EL (cell line): ENCODE data around the gene AP2B1.

ENCODE experiments used
- DNase-seq: peaks from one replicate; pipeline ENCODE4 v3.0.0-alpha.2; 2016

Gene AP2B1

DNA sequence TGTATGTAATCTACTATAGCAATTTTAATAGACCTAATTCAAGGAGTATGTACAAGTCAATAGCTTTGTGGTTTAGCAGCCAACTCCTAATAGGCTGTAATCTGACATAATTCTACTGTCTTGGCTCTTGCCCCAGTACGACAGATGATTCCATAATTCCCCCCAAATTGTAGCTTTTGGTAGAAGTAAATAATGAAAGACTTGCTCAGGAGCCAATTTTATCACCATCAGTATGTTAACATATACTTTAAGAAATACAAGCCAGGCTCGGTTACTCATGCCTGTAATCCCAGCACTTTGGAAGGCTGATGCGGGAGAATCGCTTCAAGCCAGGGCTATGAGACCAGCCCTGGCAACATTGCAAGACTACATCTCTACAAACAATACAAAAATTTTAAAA, 53.9 kb downstream of the AP2B1 start:
- no peak for DNase-seq

- peak; percentile 3 for DNase-seq
Measured at GRCh38 chr17:35645923-35646322, 58.8 kb downstream of the AP2B1 start.

DNA sequence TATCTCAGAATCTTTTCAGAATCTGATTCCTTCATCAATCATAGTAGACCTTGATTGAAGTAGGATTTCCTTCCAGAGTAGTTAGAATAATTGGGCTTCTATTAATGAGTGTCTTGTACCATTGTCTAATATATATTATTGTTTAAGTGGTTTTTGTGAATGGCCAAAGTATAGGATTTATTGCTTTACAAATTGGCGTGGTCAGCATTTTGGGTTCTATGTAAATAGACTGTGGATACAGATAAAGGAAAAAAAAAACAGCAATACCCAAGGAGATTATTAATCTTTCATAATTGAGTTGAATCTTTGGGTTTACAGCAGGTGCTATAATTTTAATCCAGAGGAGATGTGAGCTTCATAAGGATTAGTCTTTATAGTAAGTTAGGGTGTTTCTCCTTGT, 64.3 kb downstream of the AP2B1 start:
- DNase-seq = no peak

DNA sequence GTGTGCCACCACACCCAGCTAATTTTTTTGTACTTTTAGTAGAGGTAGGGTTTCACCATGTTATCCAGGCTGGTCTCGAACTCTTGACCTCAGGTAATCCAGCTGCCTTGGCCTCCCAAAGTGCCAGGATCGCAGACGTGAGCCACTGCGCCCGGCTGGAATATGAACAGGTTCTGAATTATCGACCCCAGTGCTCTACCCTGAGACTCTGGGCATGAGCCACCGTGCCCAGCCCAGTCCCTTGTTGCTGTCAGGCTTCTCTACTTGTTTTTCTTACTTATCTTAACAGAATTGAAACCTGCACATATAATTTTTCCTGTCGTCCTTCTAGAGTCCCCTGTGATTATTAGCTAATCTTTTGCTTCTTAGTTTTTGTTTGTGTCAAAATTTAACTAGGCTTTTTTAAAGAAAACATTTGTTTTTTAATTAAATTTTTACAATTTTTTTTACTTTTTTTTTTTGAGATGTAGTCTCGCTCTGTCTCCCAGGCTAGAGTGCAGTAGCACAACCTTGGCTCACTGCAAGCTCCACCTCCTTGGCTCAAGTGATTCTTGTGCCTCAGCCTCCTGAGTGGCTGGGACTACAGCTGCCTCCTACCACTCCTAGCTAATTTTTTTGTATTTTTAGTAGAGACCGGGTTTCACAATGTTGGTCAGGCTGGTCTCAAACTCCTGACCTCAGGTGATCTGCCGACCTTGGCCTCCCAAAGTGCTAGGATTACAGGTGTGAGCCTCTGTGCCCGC, 66.7 kb downstream of the AP2B1 start:
- DNase-seq = no peak

DNA sequence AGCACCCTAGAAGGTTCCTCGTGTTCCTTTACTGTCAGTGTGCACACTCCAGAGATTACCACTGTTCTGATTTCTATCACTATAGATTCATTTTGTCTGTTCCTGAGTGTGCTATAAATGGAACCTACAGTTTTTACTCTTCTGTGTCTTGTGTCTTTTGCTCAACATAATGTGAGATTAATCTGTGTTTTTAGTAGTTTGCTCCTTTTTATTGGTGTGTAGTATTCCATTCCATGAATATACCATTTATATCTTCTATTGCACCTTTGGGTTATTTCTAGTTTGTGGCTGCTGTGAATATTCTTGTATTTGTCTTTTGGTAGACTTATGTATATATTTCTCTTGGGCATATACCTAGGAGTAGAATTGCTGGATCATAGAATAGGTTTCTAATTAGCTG, 68.2 kb downstream of the AP2B1 start:
- DNase-seq = no peak

- DNase-seq = no peak
Measured at GRCh38 chr17:35660902-35661301, 73.8 kb downstream of the AP2B1 start.

DNA sequence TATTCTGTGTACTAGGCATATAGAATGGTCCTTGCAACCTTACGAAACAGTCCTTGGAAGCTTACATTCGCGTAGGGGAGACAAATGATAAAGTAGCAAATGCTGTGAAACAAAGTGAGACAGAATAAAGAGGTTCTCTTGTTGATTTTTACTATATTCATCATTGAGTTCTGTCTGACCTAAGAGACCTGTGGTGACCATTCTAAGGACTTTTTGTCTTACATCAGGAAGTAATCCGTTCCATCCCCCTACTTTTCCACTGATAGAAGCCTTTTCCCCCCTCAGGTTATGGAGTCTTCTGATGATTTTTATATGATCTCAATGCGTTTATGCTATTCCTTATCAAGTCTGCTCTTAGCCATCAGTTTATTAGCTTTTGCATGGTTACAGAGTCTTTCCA, 77.6 kb downstream of the AP2B1 start:
- DNase-seq = no peak

- DNase-seq = no peak
Measured at GRCh38 chr17:35665662-35666061, 78.5 kb downstream of the AP2B1 start.

- no peak for DNase-seq
Measured at GRCh38 chr17:35666070-35666469, 78.9 kb downstream of the AP2B1 start.

GRCh38 chr17:35666967-35667532, 79.9 kb downstream of the AP2B1 start:
- peak; percentile 2 for DNase-seq

DNA sequence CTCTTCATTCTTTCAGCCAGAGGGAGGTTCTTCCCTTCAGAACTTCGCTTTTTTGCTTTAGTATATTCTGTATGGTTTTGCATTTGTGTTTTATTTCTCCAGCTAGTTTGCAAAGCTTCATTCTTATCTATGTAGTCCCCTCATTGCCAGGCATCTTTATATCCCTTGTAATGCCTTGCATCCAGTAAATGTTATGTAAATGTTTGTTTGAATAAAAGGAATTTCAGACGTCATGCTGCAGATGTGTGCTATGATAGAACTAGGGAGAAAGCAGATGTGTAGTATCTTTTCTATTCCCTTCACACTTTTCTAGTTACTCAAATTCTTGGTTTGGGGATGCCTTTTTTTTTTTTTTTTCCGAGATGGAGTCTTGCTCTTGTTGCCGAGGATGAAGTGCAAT, 81.7 kb downstream of the AP2B1 start:
- no peak for DNase-seq

- DNase-seq = no peak
Measured at GRCh38 chr17:35674552-35674951, 87.4 kb downstream of the AP2B1 start.

DNA sequence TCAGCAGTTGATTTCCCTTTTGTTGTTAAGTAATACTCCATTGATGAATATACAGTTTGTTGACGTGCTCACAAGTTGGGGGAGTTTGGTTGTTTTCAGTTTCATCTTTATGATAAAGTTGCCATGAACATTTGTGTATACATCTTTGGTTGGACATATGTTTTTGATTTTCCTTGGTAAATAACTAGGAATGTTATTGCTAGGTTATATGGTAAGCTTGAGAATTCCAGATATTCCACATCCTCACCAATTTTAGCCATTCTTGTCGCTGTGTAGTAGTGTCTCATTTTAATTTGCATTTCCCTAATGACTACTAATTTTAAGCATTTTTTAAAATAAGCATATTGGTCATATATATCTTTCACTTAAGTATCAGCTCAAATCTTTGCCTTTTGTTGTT, 89.3 kb downstream of the AP2B1 start:
- DNase-seq = no peak

- peak; percentile 2 for DNase-seq
Measured at GRCh38 chr17:35679007-35679682, 92.0 kb downstream of the AP2B1 start.

DNA sequence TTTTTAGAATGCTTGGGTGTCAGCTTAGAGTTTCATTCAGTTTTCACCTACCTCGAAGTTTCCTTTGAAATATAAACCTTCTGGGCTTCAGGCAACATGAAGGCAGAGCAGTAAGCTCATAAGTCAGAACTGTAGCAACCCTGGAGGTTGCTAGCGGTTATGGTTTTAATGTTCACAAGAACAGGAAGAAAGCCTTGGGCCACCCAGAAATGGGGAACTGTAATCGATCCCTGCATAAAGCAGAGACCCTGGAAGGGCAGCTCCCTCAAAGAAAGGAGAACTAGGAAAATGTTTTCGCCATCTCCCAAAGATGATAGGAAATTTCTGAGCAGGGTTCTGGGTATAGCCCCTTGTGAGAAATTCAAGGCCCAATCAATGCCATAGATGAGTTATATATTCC, 96.5 kb downstream of the AP2B1 start:
- DNase-seq = no peak

- peak; percentile 18 for DNase-seq
Measured at GRCh38 chr17:35684055-35684802, 97.1 kb downstream of the AP2B1 start.

DNA sequence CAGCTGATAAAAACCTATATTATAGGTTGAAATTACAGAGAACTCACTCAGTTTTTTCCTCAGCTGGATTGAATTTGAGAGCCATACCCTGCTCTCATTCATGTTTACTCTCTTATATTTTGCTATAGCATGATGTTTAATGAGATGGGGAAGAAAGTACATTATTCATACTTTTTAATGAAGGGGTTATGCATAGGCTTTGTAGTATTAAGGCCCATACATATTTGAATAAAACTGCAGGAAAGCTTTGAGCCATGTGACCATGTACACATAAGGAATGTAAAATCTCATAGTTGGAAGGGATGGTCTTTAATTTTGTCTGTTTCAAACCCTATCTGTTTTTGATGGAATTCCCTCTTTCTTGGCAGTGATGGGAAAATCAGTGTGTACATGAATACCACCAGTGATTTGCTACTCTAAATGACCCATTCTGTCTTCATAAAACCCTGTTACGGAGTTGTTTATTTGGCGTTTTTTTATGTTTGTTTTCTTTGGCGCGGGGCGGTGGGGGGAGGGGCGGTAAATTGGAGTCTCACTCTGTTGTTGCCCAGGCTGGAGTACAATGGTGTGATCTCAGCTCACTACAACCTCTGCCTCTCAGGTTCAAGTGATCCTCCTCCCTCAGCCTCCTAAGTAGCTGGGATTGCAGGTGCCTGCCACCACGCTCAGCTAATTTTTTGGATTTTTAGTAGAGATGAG, 105.5 kb downstream of the AP2B1 start:
- no peak for DNase-seq

DNA sequence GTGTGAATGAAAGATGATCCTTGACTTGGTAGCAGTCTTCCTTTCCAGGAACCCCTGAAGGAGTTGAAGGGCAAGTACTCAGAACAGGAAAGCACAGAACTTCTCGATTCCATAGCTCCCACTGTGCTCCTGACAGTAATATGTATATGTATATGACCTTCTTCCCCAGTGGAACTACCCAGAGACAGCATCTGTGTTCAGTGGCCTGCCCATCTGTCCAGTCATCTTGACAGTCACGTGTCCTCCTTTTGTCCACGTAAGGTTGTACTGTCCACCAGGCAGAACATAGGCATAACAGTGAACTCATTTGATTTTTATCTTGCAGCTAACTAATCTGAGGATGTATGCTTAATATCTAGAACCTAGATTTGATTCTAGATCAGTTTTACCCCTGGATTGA, 106.5 kb downstream of the AP2B1 start:
- DNase-seq = no peak

GRCh38 chr17:35694906-35695305, 107.8 kb downstream of the AP2B1 start:
- no peak for DNase-seq

DNA sequence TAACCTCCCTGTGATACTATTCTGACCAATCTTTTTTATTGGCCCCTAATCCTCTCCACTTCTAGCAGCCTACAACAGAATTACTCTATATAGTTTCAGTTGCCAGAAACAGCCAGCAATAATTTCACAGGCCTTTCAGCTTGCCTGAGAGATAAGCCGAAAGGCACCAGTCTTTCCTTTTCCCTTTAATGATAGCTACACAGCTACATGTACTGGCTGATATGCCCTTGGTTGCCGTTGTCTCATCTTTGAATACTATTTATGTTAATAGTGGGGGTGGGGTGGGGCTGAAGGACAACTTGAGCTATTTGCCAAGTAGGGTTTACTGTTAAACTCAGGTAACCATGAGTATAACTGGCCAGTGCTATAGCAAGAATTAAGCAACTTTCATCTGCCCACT, 108.5 kb downstream of the AP2B1 start:
- no peak for DNase-seq

- no peak for DNase-seq
Measured at GRCh38 chr17:35698800-35699199, 111.7 kb downstream of the AP2B1 start.

- DNase-seq = peak; percentile 50
Measured at GRCh38 chr17:35700150-35700549, 113.0 kb downstream of the AP2B1 start.

GRCh38 chr17:35701491-35701890, 114.4 kb downstream of the AP2B1 start:
- DNase-seq = no peak
